ENCODE measurements around the gene SRD5A1. TPM values are rescaled to one million over a fixed set of nuclear protein-coding genes. Genes with fewer than 3 reads are reported as not detected.
"Not testable (repeated sequence)": the region's sequence is repeated elsewhere in the genome, so short reads cannot be mapped to it uniquely, and the experiment has no call there.

Gene SRD5A1
- total RNA-seq, 1 donor from 2014 or later, result 16.2 TPM

DNA sequence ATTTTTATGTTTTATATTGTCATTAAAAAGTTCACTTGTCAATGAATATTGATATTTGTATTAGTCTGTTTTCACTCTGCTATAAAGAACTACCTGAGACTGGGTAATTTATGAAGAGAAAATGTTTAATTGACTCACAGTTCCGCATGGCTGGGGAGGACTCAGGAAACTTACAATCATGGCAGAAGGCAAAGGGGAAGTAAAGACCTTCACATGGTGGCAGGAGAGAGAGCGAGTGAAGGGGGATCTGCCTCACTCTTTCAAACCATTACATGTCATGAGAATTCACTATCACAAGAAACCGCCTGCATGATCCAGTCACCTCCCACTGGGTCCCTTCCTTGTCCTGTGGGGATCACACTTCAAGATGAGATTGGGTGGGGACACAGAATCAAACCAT is 27.4 kb downstream of the SRD5A1 start:
- H3K79me2 ChIP-seq (ENCODE audit: low read depth), result no peaks in the 10 kb centered on the region
- H3K4me3 Mint-ChIP-seq, result no peak overlapping the region
- no peaks in the 10 kb centered on the region for H3K27me3 ChIP-seq
- H2AFZ ChIP-seq (replicated peaks), result no peak overlapping the region
- H3K27ac ChIP-seq, result no peak overlapping the region
- H3K9me3 ChIP-seq (ENCODE audit: low read depth), result no peaks in the 10 kb centered on the region
- no peak overlapping the region for H3K27ac Mint-ChIP-seq
- no peaks in the 10 kb centered on the region for H4K20me1 ChIP-seq (ENCODE audit: low read depth)
- no peak for DNase-seq (ENCODE audit: low spot score)
- no peaks in the 10 kb centered on the region for H3K4me1 ChIP-seq
- H3K27me3 Mint-ChIP-seq (ENCODE audit: insufficient read depth, low read depth), result peaks cover 2% of the 10 kb centered on the region
- no peaks in the 10 kb centered on the region for H3K4me1 Mint-ChIP-seq
- H3F3A ChIP-seq (ENCODE audit: low read depth), result no peaks in the 10 kb centered on the region
- no peaks in the 10 kb centered on the region for H3K36me3 ChIP-seq
- no peaks in the 10 kb centered on the region for H3K9me3 Mint-ChIP-seq
- no peak overlapping the region for H3K9ac ChIP-seq
- TF ChIP-seq, protein P1, sequence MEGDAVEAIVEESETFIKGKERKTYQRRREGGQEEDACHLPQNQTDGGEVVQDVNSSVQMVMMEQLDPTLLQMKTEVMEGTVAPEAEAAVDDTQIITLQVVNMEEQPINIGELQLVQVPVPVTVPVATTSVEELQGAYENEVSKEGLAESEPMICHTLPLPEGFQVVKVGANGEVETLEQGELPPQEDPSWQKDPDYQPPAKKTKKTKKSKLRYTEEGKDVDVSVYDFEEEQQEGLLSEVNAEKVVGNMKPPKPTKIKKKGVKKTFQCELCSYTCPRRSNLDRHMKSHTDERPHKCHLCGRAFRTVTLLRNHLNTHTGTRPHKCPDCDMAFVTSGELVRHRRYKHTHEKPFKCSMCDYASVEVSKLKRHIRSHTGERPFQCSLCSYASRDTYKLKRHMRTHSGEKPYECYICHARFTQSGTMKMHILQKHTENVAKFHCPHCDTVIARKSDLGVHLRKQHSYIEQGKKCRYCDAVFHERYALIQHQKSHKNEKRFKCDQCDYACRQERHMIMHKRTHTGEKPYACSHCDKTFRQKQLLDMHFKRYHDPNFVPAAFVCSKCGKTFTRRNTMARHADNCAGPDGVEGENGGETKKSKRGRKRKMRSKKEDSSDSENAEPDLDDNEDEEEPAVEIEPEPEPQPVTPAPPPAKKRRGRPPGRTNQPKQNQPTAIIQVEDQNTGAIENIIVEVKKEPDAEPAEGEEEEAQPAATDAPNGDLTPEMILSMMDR (IDR thresholded peaks at IDR 0.05), result no peak
- H3K36me3 Mint-ChIP-seq, result peaks cover 21% of the 10 kb centered on the region
- H3K4me3 ChIP-seq, result no peak overlapping the region
- H3K4me2 ChIP-seq, result no peak overlapping the region

DNA sequence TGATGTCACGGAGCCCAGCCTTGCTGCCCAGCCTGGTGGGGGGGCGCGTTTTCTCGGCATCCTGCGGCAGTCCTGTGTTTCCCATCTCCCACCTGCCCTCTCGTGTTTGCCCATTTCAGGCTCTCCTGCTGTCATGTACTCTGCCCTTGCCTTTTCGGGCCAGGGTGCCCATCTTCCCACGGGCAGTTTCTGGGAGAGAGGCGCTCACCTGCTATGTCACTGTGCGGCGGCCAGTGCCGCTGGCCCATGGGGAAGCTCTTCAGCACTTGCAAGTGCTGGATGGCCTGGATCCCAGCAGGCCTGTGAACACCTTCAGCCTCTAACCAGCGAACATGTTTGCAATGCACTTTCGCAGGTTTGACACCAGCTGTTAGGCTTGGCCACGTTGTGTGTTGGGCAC is 33.5 kb downstream of the SRD5A1 start:
- H3K79me2 ChIP-seq (ENCODE audit: low read depth), result no peaks in the 10 kb centered on the region
- H3K4me1 ChIP-seq, result no peaks in the 10 kb centered on the region
- H3K9ac ChIP-seq, result no peak overlapping the region
- Mint-ChIP-seq H3K4me1 (peaks cover 5% of the 10 kb centered on the region), H3K9me3 (peaks cover 2% of the 10 kb centered on the region), H3K27ac (no peak overlapping the region), H3K4me3 (no peak overlapping the region), H3K36me3 (peaks cover 14% of the 10 kb centered on the region), H3K27me3 (ENCODE audit: insufficient read depth, low read depth) (no peaks in the 10 kb centered on the region)
- TF ChIP-seq, protein P1 (IDR thresholded peaks at IDR 0.05), result no peak
- TF ChIP-seq EZH2 (IDR thresholded peaks at IDR 0.05) (no peak), EZH2phosphoT487 (IDR thresholded peaks at IDR 0.05) (no peak)
- H3K27me3 ChIP-seq, result no peaks in the 10 kb centered on the region
- H2AFZ ChIP-seq (replicated peaks), result no peak overlapping the region
- no peaks in the 10 kb centered on the region for H3K36me3 ChIP-seq
- no peaks in the 10 kb centered on the region for H3F3A ChIP-seq (ENCODE audit: low read depth)
- no peak overlapping the region for H3K4me2 ChIP-seq
- no peak overlapping the region for H3K27ac ChIP-seq
- no peak overlapping the region for H3K4me3 ChIP-seq
- H3K9me3 ChIP-seq (ENCODE audit: low read depth), result no peaks in the 10 kb centered on the region
- DNase-seq (ENCODE audit: low spot score), result no peak
- H4K20me1 ChIP-seq (ENCODE audit: low read depth), result no peaks in the 10 kb centered on the region

DNA sequence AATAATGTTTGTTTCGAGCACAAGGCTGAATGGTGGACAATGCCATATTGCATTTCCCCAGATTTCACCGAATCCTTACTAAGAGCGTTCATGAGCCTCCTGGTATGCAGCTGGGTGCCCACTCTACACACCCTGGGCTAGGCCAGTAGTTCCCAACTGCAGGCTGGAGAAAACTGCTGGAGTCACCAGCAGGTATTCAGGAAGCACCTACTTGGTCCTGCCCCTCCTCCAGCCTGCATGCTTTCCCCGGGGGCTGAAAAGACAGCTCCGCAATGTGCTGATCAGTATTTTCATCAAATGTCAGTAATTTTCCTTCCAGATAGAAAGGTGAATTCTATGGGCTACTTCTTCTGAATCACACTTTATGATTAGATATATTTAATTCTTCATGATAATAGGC is 34.4 kb downstream of the SRD5A1 start:
- Histone ChIP-seq H3K27me3 (no peaks in the 10 kb centered on the region), H3K4me3 (no peak overlapping the region), H3K9me3 (ENCODE audit: low read depth) (no peaks in the 10 kb centered on the region), H3K9ac (no peak overlapping the region), H3K36me3 (no peaks in the 10 kb centered on the region), H3K27ac (no peak overlapping the region), H3K4me1 (no peaks in the 10 kb centered on the region), H4K20me1 (ENCODE audit: low read depth) (no peaks in the 10 kb centered on the region), H3K79me2 (ENCODE audit: low read depth) (no peaks in the 10 kb centered on the region), H3K4me2 (no peak overlapping the region), H2AFZ (replicated peaks) (no peak overlapping the region), H3F3A (ENCODE audit: low read depth) (no peaks in the 10 kb centered on the region)
- TF ChIP-seq EZH2 (IDR thresholded peaks at IDR 0.05) (no peak), EZH2phosphoT487 (IDR thresholded peaks at IDR 0.05) (no peak)
- TF ChIP-seq, protein P1 (IDR thresholded peaks at IDR 0.05), result no peak
- Mint-ChIP-seq H3K27ac (no peak overlapping the region), H3K36me3 (peaks cover 14% of the 10 kb centered on the region), H3K4me1 (peaks cover 5% of the 10 kb centered on the region), H3K27me3 (ENCODE audit: insufficient read depth, low read depth) (no peaks in the 10 kb centered on the region), H3K4me3 (no peak overlapping the region), H3K9me3 (peaks cover 2% of the 10 kb centered on the region)
- no peak for DNase-seq (ENCODE audit: low spot score)

DNA sequence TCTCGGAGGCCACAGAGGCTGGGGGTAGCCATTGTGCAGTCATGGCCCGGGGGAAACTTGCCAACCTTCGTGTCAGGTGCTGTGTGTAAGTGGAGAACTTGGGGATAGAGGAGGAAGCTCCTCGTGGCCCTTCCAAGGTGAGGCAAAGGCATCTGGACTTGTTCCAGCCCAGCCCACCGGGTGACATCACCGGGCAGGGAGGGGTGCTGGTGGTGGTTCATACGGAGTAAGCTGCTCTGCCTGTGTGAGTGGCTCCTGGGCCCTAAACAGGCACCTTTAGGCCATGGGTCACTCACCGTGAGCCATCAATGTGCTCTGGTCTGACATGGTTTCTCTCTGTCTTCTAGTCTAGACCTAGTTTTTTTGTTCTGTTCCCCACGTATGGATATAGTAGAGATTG is 35.5 kb downstream of the SRD5A1 start:
- not testable (repeated sequence) for H3K4me3 Mint-ChIP-seq; H2AFZ ChIP-seq (replicated peaks); H3K4me2 ChIP-seq; DNase-seq (ENCODE audit: low spot score); H3K4me3 ChIP-seq; H3K9me3 ChIP-seq (ENCODE audit: low read depth); H3K27me3 ChIP-seq; H3K27ac ChIP-seq; H3K4me1 ChIP-seq; H3K79me2 ChIP-seq (ENCODE audit: low read depth); H3F3A ChIP-seq (ENCODE audit: low read depth); H3K27me3 Mint-ChIP-seq (ENCODE audit: insufficient read depth, low read depth); H3K9ac ChIP-seq; H3K9me3 Mint-ChIP-seq; H3K4me1 Mint-ChIP-seq; H4K20me1 ChIP-seq (ENCODE audit: low read depth); H3K36me3 ChIP-seq
- Mint-ChIP-seq H3K27ac (peak overlapping the region; percentile 14), H3K36me3 (peaks cover 24% of the 10 kb centered on the region)

All from neural progenitor cell (in vitro differentiated cells).